HG03442 (cell line): Measurements from ENCODE around the gene MRPS26.
"Not testable (repeated sequence)": the region's sequence is repeated elsewhere in the genome, so short reads cannot be mapped to it uniquely, and the experiment has no call there.

Source experiments
- ATAC-seq: cut with Tn5 transposase; IDR thresholded peaks from one replicate; pipeline ENCODE4 v1.9.1; 2021; ENCODE audit warnings: mild to moderate bottlenecking, moderate library complexity; ENCODE audit not compliant: unreplicated experiment

Gene MRPS26

GRCh38 chr20:3072530-3073250 lies 26.8 kb downstream of the MRPS26 start:
- ATAC-seq: no peak

- not testable (repeated sequence) for ATAC-seq
These were observed 27.4 kb downstream of the MRPS26 start for GRCh38 chr20:3073251-3073643.

- ATAC-seq: no peak
These were observed 29.0 kb downstream of the MRPS26 start for GRCh38 chr20:3074812-3075211.

- ATAC-seq: not testable (repeated sequence)
These were observed 29.5 kb downstream of the MRPS26 start for GRCh38 chr20:3075315-3075714.

- ATAC-seq: no peak
These were observed 31.8 kb downstream of the MRPS26 start for GRCh38 chr20:3077618-3078134.

GRCh38 chr20:3080939-3081388 lies 35.1 kb downstream of the MRPS26 start:
- ATAC-seq: no peak

- ATAC-seq: no peak
These were observed 35.8 kb downstream of the MRPS26 start for GRCh38 chr20:3081641-3082040.

- no peak for ATAC-seq
These were observed 36.6 kb downstream of the MRPS26 start for GRCh38 chr20:3082306-3082951.

GRCh38 chr20:3082955-3083952 lies 37.4 kb downstream of the MRPS26 start:
- no peak for ATAC-seq

- ATAC-seq: no peak
These were observed 38.6 kb downstream of the MRPS26 start, which contains the start of gene AVP for GRCh38 chr20:3084283-3084985. Gene AVP, minus strand, starts transcription at chr20:3084724. Its CDS starts 50 bp downstream, at chr20:3084674.

- ATAC-seq: no peak
These were observed 39.1 kb downstream of the MRPS26 start for GRCh38 chr20:3084986-3085360.

GRCh38 chr20:3085571-3086072 lies 39.8 kb downstream of the MRPS26 start:
- ATAC-seq: no peak

- ATAC-seq: no peak
These were observed 42.2 kb downstream of the MRPS26 start for GRCh38 chr20:3088031-3088430.

GRCh38 chr20:3090565-3090964 lies 44.7 kb downstream of the MRPS26 start:
- no peak for ATAC-seq

GRCh38 chr20:3092611-3093379 lies 46.9 kb downstream of the MRPS26 start:
- no peak for ATAC-seq

GRCh38 chr20:3093861-3094361 lies 48.1 kb downstream of the MRPS26 start:
- no peak for ATAC-seq

GRCh38 chr20:3094848-3095629 lies 49.2 kb downstream of the MRPS26 start:
- ATAC-seq: no peak
